Activated naive CD4-positive, alpha-beta T cell treated with anti-CD3 and anti-CD28 coated beads, Interleukin-2, amount 50 U/mL, for 72 hours (primary cell): Measurements from ENCODE around the gene CIDEC. TPM values are rescaled to one million over a fixed set of nuclear protein-coding genes. Genes with fewer than 3 reads are reported as not detected.

ENCODE experiments used
- total RNA-seq, 2 donors: library from RNA; stranded (reverse); gene quantifications; one replicate each; pipeline ENCODE4 v1.2.3, GENCODE V29; 2022

Gene CIDEC
- total RNA-seq, 2 donors from 2014 or later = not detected

Other genes with a start within 250 kb of the CIDEC start
- 10 to 100 TPM; 46.8 to 61.0 TPM for gene MTMR14, start 230.7 kb downstream of the CIDEC start, total RNA-seq
- under 1 TPM in 1 of 2 donors, not detected in 1; 0.11 TPM for gene CPNE9, start 176.4 kb downstream of the CIDEC start, total RNA-seq
- gene BRPF1, start 148.5 kb downstream of the CIDEC start, total RNA-seq = 10 to 100 TPM; 24.3 to 37.0 TPM
- gene OGG1, start 130.3 kb downstream of the CIDEC start, total RNA-seq = 10 to 100 TPM; 34.8 to 58.0 TPM
- gene CAMK1, start 110.3 kb downstream of the CIDEC start, total RNA-seq = 10 to 100 TPM; 23.8 to 45.1 TPM
- gene TADA3, start 87.8 kb downstream of the CIDEC start, total RNA-seq = 10 to 100 TPM; 47.5 to 92.3 TPM
- 100 to 1,000 TPM; 125 to 265 TPM for gene ARPC4, start 87.2 kb downstream of the CIDEC start, total RNA-seq
- 100 to 1,000 TPM in 1 of 2 donors, 10 to 100 TPM in 1; 78.1 to 121 TPM for gene TTLL3, start 70.0 kb downstream of the CIDEC start, total RNA-seq
- 10 to 100 TPM; 70.7 to 83.2 TPM for gene RPUSD3, start 36.2 kb downstream of the CIDEC start, total RNA-seq
- gene JAGN1, start 10.4 kb upstream of the CIDEC start, total RNA-seq = 10 to 100 TPM in 1 of 2 donors, 1 to 10 TPM in 1; 7.5 to 34.4 TPM
- 1 to 10 TPM in 1 of 2 donors, under 1 TPM in 1; 0.61 to 1.4 TPM for gene IL17RE, start 22.6 kb upstream of the CIDEC start, total RNA-seq
- gene IL17RC, start 36.8 kb upstream of the CIDEC start, total RNA-seq = 1 to 10 TPM in 1 of 2 donors, under 1 TPM in 1; 0.18 to 1.5 TPM
- 10 to 100 TPM; 23.8 to 25.0 TPM for gene CRELD1, start 53.6 kb upstream of the CIDEC start, total RNA-seq
- 1 to 10 TPM; 1.6 to 6.7 TPM for gene PRRT3, start 72.2 kb upstream of the CIDEC start, total RNA-seq
- gene EMC3, start 106.6 kb upstream of the CIDEC start, total RNA-seq = 10 to 100 TPM; 33.6 to 42.1 TPM
- 100 to 1,000 TPM in 1 of 2 donors, 10 to 100 TPM in 1; 69.7 to 101 TPM for gene FANCD2, start 146.2 kb upstream of the CIDEC start, total RNA-seq
- not detected for gene FANCD2OS, start 228.0 kb upstream of the CIDEC start, total RNA-seq
- gene BRK1, start 235.4 kb upstream of the CIDEC start, total RNA-seq = 10 to 100 TPM; 59.4 to 99.2 TPM